ENCODE data around the gene RPL5.

- TF ChIP-seq CTCF (IDR thresholded peaks at IDR 0.05) (no peak), POLR2A (IDR thresholded peaks at IDR 0.05) (no peak)
These were observed 14.1 kb downstream of the RPL5 start for GRCh38 chr1:92845908-92846307.
